ENCODE results near the gene KMO. TPM values are rescaled to one million over a fixed set of nuclear protein-coding genes. Genes with fewer than 3 reads are reported as not detected.

Gene KMO
- total and polyA plus RNA-seq, 2 of the 13 experiments (the other 11 are each of a cell fraction or from before 2014, with no cell fraction given) = 0.01 TPM; not detected in 1

DNA sequence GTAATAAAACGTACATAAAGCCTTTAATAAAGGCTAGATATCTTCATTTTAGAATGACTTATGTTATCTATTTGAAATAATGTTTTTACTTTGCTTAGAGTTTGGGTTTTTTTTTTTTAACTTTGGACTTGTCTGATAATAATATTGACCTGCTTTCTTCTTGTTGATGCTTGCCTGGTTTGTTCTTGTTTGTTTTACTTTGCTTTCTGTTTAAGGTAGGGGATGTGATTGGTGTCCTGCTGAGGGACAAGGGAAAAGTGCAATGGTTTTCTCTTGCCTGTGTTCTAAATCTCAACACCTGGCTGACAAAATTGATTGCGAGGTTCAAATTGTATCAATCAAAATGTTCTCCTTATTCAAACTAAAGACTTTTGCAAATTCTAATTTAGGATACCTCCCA, 10.5 kb upstream of the KMO start:
- H3K27ac ChIP-seq (ENCODE audit: extremely low read length, insufficient read depth, low read length) = no peak overlapping the region
- H3K4me3 ChIP-seq (replicated peaks in 1 of 3; ENCODE audit: insufficient read depth in 1 of 3, low read depth in 2 of 3, low read length in 3 of 3) = no peak overlapping the region
- no TSS peak for BruUV-seq (replicated peaks)
- H3K4me1 ChIP-seq (ENCODE audit: insufficient read depth, low read length) = peaks cover 21% of the 10 kb centered on the region
- peaks cover 22% of the 10 kb centered on the region for H3K79me2 ChIP-seq (ENCODE audit: insufficient read depth, low read length)
- POLR2A ChIA-PET = no interaction called here
- no peak overlapping the region for H2AFZ ChIP-seq (ENCODE audit: low read length)
- H3K27me3 ChIP-seq (ENCODE audit: control insufficient read depth in 1 of 2, insufficient read depth in 2 of 2, low read length in 2 of 2) = no peaks in the 10 kb centered on the region
- CTCF ChIA-PET (ENCODE audit: low intra/inter-chr PET ratio, low total read pairs) = no interaction called here
- intact Hi-C loops (cut with micrococcal nuclease; ENCODE audit: unreplicated experiment) (no loop called here), in situ Hi-C loops (cut with HindIII; ENCODE audit: extremely low pct_ligation_motif_present, low pct_unique_long_range_greater_than_20kb) (loop anchor here (10.0 kb wide), 1 partner anchor 113 kb away; no protein-coding TSS in a partner anchor)
- 2% methylated on average over 2 of the region's 2 CpGs for WGBS (ENCODE audit: low lambda C conversion rate)
- H4K20me1 ChIP-seq (ENCODE audit: insufficient read depth, low read length) = no peaks in the 10 kb centered on the region; the same call in 1 of the 2 replicates
- H3K4me2 ChIP-seq (ENCODE audit: low read depth, low read length) = peak overlapping the region; percentile 60
- DNase-seq (ENCODE audit: low spot score) = peak; percentile 6
- H3K9me3 ChIP-seq (ENCODE audit: low read length) = no peaks in the 10 kb centered on the region
- no peak for ATAC-seq
- no peaks in the 10 kb centered on the region for H3K36me3 ChIP-seq (replicated peaks in 1 of 2; ENCODE audit: control insufficient read depth in 1 of 2, insufficient read depth in 2 of 2, low read length in 2 of 2)
- FAIRE-seq = no peak
- H3K9ac ChIP-seq (ENCODE audit: insufficient read depth, low read depth, low read length) = no peak overlapping the region
- TF ChIP-seq BCL6 (CRISPR knock-in tag; IDR thresholded peaks at IDR 0.05) = 0 out of 2 replicates have a peak, but pooled peaks have one; percentile 15
- TF ChIP-seq, protein P1, sequence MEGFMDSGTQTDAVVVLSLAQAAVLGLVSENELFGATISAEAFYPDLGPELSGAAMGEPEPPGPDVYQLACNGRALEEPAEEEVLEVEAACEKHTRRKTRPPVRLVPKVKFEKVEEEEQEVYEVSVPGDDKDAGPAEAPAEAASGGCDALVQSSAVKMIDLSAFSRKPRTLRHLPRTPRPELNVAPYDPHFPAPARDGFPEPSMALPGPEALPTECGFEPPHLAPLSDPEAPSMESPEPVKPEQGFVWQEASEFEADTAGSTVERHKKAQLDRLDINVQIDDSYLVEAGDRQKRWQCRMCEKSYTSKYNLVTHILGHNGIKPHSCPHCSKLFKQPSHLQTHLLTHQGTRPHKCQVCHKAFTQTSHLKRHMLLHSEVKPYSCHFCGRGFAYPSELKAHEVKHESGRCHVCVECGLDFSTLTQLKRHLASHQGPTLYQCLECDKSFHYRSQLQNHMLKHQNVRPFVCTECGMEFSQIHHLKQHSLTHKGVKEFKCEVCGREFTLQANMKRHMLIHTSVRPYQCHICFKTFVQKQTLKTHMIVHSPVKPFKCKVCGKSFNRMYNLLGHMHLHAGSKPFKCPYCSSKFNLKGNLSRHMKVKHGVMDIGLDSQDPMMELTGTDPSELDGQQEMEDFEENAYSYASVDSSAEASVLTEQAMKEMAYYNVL (CRISPR knock-in tag; IDR thresholded peaks at IDR 0.05; ENCODE audit: borderline replicate concordance) = no peak
- TF ChIP-seq MLLT10 (CRISPR knock-in tag; IDR thresholded peaks at IDR 0.05) = no peak
- no peak for TF ChIP-seq ZNF101 (CRISPR knock-in tag; IDR thresholded peaks at IDR 0.05; ENCODE audit: borderline replicate concordance, low read depth)
- TF ChIP-seq KAT7 (CRISPR knock-in tag; IDR thresholded peaks at IDR 0.05; ENCODE audit: borderline replicate concordance) = no peak
- no peak for TF ChIP-seq NFRKB (IDR thresholded peaks at IDR 0.05)
- TF ChIP-seq CREB1 (IDR thresholded peaks at IDR 0.05) = no peak
- TF ChIP-seq CREB1 (CRISPR knock-in tag; IDR thresholded peaks at IDR 0.05) = 0 out of 2 replicates have a peak, but pooled peaks have one; percentile 25
- TF ChIP-seq ZNF329 (CRISPR knock-in tag; IDR thresholded peaks at IDR 0.05; ENCODE audit: low read depth) = no peak
- TF ChIP-seq, protein P2, sequence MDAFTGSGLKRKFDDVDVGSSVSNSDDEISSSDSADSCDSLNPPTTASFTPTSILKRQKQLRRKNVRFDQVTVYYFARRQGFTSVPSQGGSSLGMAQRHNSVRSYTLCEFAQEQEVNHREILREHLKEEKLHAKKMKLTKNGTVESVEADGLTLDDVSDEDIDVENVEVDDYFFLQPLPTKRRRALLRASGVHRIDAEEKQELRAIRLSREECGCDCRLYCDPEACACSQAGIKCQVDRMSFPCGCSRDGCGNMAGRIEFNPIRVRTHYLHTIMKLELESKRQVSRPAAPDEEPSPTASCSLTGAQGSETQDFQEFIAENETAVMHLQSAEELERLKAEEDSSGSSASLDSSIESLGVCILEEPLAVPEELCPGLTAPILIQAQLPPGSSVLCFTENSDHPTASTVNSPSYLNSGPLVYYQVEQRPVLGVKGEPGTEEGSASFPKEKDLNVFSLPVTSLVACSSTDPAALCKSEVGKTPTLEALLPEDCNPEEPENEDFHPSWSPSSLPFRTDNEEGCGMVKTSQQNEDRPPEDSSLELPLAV (CRISPR knock-in tag; conservative IDR thresholded peaks at IDR 0.05; ENCODE audit: low read depth) = no peak
- TF ChIP-seq, protein P3, sequence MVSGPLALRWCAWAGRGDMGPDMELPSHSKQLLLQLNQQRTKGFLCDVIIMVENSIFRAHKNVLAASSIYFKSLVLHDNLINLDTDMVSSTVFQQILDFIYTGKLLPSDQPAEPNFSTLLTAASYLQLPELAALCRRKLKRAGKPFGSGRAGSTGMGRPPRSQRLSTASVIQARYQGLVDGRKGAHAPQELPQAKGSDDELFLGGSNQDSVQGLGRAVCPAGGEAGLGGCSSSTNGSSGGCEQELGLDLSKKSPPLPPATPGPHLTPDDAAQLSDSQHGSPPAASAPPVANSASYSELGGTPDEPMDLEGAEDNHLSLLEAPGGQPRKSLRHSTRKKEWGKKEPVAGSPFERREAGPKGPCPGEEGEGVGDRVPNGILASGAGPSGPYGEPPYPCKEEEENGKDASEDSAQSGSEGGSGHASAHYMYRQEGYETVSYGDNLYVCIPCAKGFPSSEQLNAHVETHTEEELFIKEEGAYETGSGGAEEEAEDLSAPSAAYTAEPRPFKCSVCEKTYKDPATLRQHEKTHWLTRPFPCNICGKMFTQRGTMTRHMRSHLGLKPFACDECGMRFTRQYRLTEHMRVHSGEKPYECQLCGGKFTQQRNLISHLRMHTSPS (CRISPR knock-in tag; IDR thresholded peaks at IDR 0.05; ENCODE audit: low read depth) = no peak
- no peak for TF ChIP-seq ZIK1 (CRISPR knock-in tag; IDR thresholded peaks at IDR 0.05; ENCODE audit: borderline replicate concordance, low read depth)
- TF ChIP-seq, protein P4, sequence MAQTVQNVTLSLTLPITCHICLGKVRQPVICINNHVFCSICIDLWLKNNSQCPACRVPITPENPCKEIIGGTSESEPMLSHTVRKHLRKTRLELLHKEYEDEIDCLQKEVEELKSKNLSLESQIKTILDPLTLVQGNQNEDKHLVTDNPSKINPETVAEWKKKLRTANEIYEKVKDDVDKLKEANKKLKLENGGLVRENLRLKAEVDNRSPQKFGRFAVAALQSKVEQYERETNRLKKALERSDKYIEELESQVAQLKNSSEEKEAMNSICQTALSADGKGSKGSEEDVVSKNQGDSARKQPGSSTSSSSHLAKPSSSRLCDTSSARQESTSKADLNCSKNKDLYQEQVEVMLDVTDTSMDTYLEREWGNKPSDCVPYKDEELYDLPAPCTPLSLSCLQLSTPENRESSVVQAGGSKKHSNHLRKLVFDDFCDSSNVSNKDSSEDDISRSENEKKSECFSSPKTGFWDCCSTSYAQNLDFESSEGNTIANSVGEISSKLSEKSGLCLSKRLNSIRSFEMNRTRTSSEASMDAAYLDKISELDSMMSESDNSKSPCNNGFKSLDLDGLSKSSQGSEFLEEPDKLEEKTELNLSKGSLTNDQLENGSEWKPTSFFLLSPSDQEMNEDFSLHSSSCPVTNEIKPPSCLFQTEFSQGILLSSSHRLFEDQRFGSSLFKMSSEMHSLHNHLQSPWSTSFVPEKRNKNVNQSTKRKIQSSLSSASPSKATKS (CRISPR knock-in tag; IDR thresholded peaks at IDR 0.05) = no peak
- TF ChIP-seq, protein P5, sequence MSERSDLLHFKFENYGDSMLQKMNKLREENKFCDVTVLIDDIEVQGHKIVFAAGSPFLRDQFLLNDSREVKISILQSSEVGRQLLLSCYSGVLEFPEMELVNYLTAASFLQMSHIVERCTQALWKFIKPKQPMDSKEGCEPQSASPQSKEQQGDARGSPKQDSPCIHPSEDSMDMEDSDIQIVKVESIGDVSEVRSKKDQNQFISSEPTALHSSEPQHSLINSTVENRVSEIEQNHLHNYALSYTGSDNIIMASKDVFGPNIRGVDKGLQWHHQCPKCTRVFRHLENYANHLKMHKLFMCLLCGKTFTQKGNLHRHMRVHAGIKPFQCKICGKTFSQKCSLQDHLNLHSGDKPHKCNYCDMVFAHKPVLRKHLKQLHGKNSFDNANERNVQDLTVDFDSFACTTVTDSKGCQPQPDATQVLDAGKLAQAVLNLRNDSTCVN (CRISPR knock-in tag; IDR thresholded peaks at IDR 0.05; ENCODE audit: borderline replicate concordance) = no peak
- TF ChIP-seq SMARCC2 (IDR thresholded peaks at IDR 0.05) = no peak
- TF ChIP-seq ZNF792 (CRISPR knock-in tag; IDR thresholded peaks at IDR 0.05) = no peak

Data from HepG2 (cell line).